NCI-H1048 (cell line): Measurements from ENCODE around the gene CTCF.

Experiments used
- DNase-seq: peaks from one replicate; lab custom pipeline; 2025; lab: John Stamatoyannopoulos, UW

Gene CTCF

GRCh38 chr16:67605641-67606040 lies 43.3 kb downstream of the CTCF start:
- no peak for DNase-seq

- no peak for DNase-seq
These were observed 44.3 kb downstream of the CTCF start for GRCh38 chr16:67606632-67607031.

- no peak for DNase-seq
These were observed 46.0 kb downstream of the CTCF start for GRCh38 chr16:67608364-67608763.

GRCh38 chr16:67613808-67614207 lies 51.5 kb downstream of the CTCF start:
- DNase-seq, result no peak

- no peak for DNase-seq
These were observed 65.9 kb downstream of the CTCF start for GRCh38 chr16:67628216-67628615.

- DNase-seq, result no peak
These were observed 70.3 kb downstream of the CTCF start for GRCh38 chr16:67632415-67633172.

GRCh38 chr16:67636713-67637112 lies 74.4 kb downstream of the CTCF start:
- no peak for DNase-seq

GRCh38 chr16:67637625-67638024 lies 75.3 kb downstream of the CTCF start:
- DNase-seq, result no peak

- no peak for DNase-seq
These were observed 79.7 kb downstream of the CTCF start for GRCh38 chr16:67641779-67642708.

GRCh38 chr16:67644038-67644437 lies 81.7 kb downstream of the CTCF start:
- DNase-seq, result no peak

GRCh38 chr16:67645397-67646121 lies 83.2 kb downstream of the CTCF start:
- DNase-seq, result no peak

GRCh38 chr16:67647111-67647651 lies 84.9 kb downstream of the CTCF start:
- DNase-seq, result no peak

GRCh38 chr16:67647681-67648080 lies 85.4 kb downstream of the CTCF start:
- no peak for DNase-seq

GRCh38 chr16:67648088-67648763 lies 85.9 kb downstream of the CTCF start:
- DNase-seq, result no peak

GRCh38 chr16:67648764-67649407 lies 86.6 kb downstream of the CTCF start:
- DNase-seq, result no peak

- no peak for DNase-seq
These were observed 87.2 kb downstream of the CTCF start for GRCh38 chr16:67649494-67649931.

GRCh38 chr16:67650023-67650422 lies 87.7 kb downstream of the CTCF start:
- no peak for DNase-seq

GRCh38 chr16:67651039-67651438 lies 88.7 kb downstream of the CTCF start:
- DNase-seq, result no peak

- DNase-seq, result no peak
These were observed 89.5 kb downstream of the CTCF start for GRCh38 chr16:67651847-67652246.

- no peak for DNase-seq
These were observed 90.3 kb downstream of the CTCF start for GRCh38 chr16:67652578-67653127.
